ENCODE measurements around the gene AANAT. TPM values are rescaled to one million over a fixed set of nuclear protein-coding genes. Genes with fewer than 3 reads are reported as not detected.

Gene AANAT
- total and polyA plus RNA-seq, 2 donors (not counting 3 experiments of a cell fraction or from before 2014, with no cell fraction given), result not detected

GRCh38 chr17:76502341-76503211 is 35.2 kb downstream of the AANAT start:
- FAIRE-seq (no peak), DNase-seq (ENCODE audit: low read depth, low spot score) (no peak)
- intact Hi-C loops (cut with micrococcal nuclease), result loop anchor here (10.0 kb wide), 1 partner anchor 188 kb away; no protein-coding TSS in a partner anchor
- TF ChIP-seq MYC (IDR thresholded peaks at IDR 0.05; ENCODE audit: low read depth, low read length) (no peak), CTCF (IDR thresholded peaks at IDR 0.05; ENCODE audit: extremely low read depth in 1 of 2, insufficient read depth in 1 of 2, low read depth in 1 of 2, low read length in 2 of 2) (no peak), POLR2AphosphoS5 (IDR thresholded peaks at IDR 0.05; ENCODE audit: insufficient read depth, low read depth, low read length) (no peak), EZH2 (IDR thresholded peaks at IDR 0.05; ENCODE audit: borderline replicate concordance, low read depth, low read length, severe bottlenecking) (no peak), POLR2A (IDR thresholded peaks at IDR 0.05; ENCODE audit: low read depth, low read length) (no peak), JUN (IDR thresholded peaks at IDR 0.05; ENCODE audit: borderline replicate concordance, insufficient read depth, insufficient read length, low read depth) (no peak), GATA2 (IDR thresholded peaks at IDR 0.05; ENCODE audit: insufficient read depth, insufficient read length, low read depth, low read length) (no peak), MAX (IDR thresholded peaks at IDR 0.05; ENCODE audit: insufficient read depth, insufficient read length) (no peak)
- H3K36me3 ChIP-seq (ENCODE audit: control insufficient read depth in 2 of 2, extremely low read depth in 1 of 2, insufficient read depth in 2 of 2, low read length in 2 of 2), result no peaks in the 10 kb centered on the region
- H3K9me1 ChIP-seq (replicated peaks; ENCODE audit: control insufficient read depth, extremely low read depth, insufficient read depth, low read length), result no peaks in the 10 kb centered on the region
- H3K9me3 ChIP-seq (replicated peaks; ENCODE audit: control insufficient read depth, insufficient read depth, low read length), result no peaks in the 10 kb centered on the region
- BruUV-seq (replicated peaks), result no TSS peak
- peaks cover 31% of the 10 kb centered on the region for H3K4me1 ChIP-seq (ENCODE audit: control insufficient read depth, extremely low read depth, insufficient read depth, low read length)
- ChIA-PET POLR2A (interaction anchor here (0.6 to 0.9 kb wide), 4 partner anchors 17 to 159 kb away, joined by 3 to 6 read pairs (median 5); no protein-coding TSS in a partner anchor), CTCF (interaction anchor here (0.5 to 7.2 kb wide), 10 partner anchors 10 to 1841 kb away, joined by 3 to 110 read pairs (median 4); partner anchors contain the start of gene AANAT)
- H2AFZ ChIP-seq (ENCODE audit: low read depth, low read length), result no peak overlapping the region
- H3K9ac ChIP-seq (replicated peaks; ENCODE audit: extremely low read depth, insufficient read depth, low read length), result no peak overlapping the region
- no peak overlapping the region for H3K4me2 ChIP-seq (ENCODE audit: insufficient read depth, low read length)
- H3K4me3 ChIP-seq (replicated peaks in 1 of 3; ENCODE audit: insufficient read depth in 1 of 3, low read depth in 1 of 3, low read length in 3 of 3), result no peak overlapping the region
- dilution Hi-C loops (cut with MboI; ENCODE audit: extremely low pct_ligation_motif_present, low sequenced_read_pairs), result no loop called here
- H3K27me3 ChIP-seq (ENCODE audit: control insufficient read depth in 2 of 2, insufficient read depth in 2 of 2, low read length in 2 of 2), result peaks cover 0 to under 1% of the 10 kb centered on the region in 2 experiments
- peaks cover 14% of the 10 kb centered on the region for H3K79me2 ChIP-seq (ENCODE audit: control insufficient read depth, insufficient read depth, low read length)
- H4K20me1 ChIP-seq (replicated peaks; ENCODE audit: control insufficient read depth, extremely low read depth, insufficient read depth, low read length), result no peaks in the 10 kb centered on the region
- no peak overlapping the region for H3K27ac ChIP-seq (ENCODE audit: insufficient read depth, low read depth, low read length)

All from endothelial cell of umbilical vein (primary cell).